ENCODE results near the gene ENPP5.
A peak's percentile ranks its signal among the peaks of the same experiment; 100 is the strongest.
"Not testable (repeated sequence)": the region's sequence is repeated elsewhere in the genome, so short reads cannot be mapped to it uniquely, and the experiment has no call there.

The ENPP5 gene

DNA sequence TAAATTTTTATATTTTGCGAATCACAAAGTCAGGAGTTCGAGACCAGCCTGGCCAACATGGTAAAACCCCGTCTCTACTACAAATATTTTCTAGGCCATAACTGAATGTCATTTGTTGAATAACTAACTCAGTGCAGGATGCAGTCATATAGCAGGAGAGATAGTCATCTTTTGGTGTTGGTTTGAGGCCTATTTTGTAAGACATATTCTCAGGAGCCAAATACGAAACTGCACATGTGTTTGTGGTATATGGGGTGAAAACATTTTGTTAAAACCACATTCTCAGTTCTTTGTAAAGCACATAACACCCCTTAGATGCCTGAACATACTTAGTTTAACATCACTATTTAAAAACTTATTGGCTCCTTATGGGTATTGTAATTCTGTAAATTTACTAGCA lies 4.7 kb upstream of the ENPP5 start:
- DNase-seq: no peak

- no peak for DNase-seq
These were observed 4.1 kb upstream of the ENPP5 start for GRCh38 chr6:46174904-46175303.

DNA sequence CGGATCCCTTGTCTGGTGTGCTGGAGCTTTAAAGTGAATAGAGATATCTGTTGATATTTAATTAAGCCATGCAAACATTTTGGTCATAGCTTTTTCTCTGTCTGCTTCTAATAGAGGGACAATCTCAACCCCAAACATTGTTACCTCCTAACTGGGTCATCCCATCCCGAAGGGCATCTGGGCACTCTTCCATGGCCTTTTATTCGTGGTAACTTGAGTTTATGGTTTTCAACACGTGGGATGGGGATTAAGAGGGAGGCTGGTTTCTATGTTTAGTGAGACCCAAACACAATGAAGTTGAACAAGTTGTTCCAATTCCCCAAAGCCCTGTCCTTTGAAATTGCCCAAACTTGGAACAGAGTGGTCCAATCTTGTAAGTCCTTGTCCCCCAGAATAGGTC lies 1.4 kb upstream of the ENPP5 start:
- DNase-seq: no peak

GRCh38 chr6:46160102-46160501 lies 10.7 kb downstream of the ENPP5 start:
- DNase-seq: no peak

- DNase-seq: no peak
These were observed 11.6 kb downstream of the ENPP5 start for GRCh38 chr6:46159229-46159628.

DNA sequence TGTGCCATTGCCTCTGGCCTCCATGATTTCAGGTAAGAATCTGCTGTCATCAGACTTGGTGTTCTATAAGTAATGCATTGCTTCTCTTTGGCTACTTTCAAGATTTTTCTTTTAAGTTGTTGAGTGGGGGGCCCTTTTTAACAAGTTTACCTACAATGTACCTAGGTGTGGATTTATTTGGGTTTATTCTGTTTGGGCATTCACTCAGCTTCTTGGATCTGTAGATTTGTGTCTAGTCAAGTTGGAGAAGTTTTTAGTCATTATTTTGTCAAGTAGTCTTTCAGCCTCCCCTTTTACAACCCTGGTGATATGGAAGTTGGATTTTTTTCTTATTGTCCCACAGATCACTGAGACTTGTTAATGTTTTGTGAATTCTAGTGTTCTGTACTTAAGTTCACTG lies 14.1 kb downstream of the ENPP5 start:
- no peak for DNase-seq

- not testable (repeated sequence) for DNase-seq
These were observed 21.7 kb downstream of the ENPP5 start for GRCh38 chr6:46149066-46149465.

DNA sequence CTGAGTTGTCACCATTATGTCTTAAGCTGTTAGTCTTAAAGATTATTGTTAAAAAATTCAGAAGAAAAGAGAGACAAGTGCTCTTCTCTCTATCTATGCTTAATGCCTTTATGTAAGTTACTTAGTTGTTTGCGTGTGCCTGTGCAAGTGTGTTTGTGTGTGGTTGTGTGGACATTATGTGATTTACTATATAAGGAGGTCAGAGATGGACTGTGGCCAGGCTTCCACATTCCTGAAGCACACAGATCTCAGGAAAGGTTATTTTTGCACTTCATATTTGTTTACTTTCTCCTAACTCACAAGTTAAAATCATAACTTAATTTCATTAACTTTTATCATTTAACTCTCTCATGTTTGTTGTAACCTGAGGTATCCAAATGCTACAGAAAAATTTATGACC lies 26.5 kb downstream of the ENPP5 start:
- DNase-seq: no peak

DNA sequence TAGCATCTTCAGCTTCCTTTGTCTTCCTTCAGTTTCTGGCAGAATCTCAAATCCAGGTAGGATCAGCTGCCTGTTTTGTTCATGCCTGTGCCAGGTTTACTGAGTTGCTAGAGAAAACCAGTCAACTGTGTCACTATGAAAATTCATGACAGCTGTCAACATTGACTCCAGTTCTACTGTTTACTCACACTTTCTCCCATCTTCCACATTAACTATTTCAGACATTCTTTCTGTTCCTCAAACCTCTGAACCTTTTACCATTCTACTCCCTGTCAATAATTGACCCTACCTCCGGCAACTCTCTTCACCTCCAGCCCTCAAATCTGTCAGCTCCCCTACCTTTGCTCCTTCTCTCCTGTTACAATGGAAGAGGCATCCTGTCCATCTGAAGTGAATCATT lies 32.5 kb downstream of the ENPP5 start:
- DNase-seq: no peak

- no peak for DNase-seq
These were observed 33.4 kb downstream of the ENPP5 start for GRCh38 chr6:46137387-46137786.

DNA sequence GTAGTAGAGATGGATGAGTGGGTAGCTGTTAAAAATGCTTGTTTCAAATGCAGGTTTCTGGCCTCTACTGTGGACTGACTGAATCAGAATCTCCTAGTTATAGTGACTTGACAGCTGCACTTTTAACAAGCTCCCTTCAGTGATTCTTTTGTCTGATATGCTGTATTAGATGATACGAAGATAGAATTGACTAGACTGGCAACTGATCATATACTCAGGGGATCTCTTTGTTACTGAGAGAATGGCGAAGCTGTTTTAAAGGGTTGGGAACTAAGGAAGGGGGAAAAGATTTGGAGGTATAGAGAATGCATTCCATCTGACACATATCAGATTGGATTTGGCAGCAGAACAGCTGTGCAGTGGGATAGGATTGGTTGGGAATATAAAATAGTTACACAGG lies 33.9 kb downstream of the ENPP5 start:
- no peak for DNase-seq

DNA sequence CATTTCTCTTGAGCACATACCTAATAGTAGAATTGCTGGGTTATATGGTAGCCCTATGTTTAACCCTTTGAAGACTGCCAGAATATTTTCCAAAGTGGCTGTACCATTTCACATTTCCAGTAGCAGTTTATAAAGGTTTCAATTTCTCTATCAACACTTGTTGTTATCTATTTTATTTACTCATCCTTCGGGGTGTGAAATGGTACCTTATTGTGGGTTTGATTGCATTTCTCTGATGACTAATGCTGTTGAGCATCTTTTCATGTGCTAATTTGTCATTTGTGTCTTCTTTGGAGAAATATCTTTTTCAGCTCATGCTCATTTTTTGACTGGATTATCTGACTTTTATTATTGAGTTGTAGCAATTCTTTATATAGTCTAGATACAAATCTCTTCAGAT lies 35.6 kb downstream of the ENPP5 start:
- no peak for DNase-seq

DNA sequence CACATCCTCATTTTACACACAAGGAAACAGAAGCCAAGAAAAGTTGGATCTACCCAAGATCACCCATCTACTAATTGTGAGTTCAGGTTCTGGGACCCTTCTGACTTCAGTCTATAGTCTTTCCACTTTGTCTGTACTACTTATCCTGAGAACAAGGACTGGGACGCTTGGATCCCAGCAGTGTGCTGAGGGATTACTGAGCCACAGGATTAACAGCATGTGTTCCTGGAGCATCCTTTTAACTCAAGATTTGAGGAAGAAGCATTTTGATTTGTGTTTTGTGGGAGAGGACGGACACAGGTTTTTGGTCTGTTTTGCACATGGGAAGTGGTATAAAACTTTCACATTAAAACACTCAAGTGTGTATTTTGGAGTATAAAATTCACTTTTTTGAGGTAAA lies 36.6 kb downstream of the ENPP5 start:
- no peak for DNase-seq

GRCh38 chr6:46131291-46131690 lies 39.5 kb downstream of the ENPP5 start:
- not testable (repeated sequence) for DNase-seq

DNA sequence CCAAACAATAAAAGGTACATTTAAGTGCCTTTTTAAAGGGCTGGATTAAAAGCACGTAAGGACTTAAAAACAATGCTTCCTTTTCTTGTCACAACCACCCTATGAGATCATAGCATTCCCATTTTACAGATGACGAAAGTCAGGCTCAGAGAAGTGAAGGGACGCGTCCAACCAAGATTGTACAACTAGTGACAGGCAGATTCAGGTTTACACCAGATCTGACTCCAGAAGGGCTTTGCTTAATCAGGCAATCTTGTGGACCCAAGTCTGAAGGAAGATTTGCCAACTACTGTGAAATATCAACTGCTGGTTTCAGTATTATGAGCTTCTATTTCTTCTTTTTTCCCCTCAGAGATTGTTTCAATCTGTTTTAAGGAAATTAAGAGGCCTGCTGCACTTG lies 40.1 kb downstream of the ENPP5 start:
- DNase-seq: peak in 1 of 56 donors; percentile 12

GRCh38 chr6:46129629-46130511 lies 40.9 kb downstream of the ENPP5 start, which contains the start of gene ENPP4:
TSS of gene ENPP4 (plus strand) at chr6:46129989. CDS start at chr6:46139584, 9,595 bp downstream.
- peak in 55 of 56 donors; percentile 53 to 96 (median 85) for DNase-seq

GRCh38 chr6:46129291-46129628 lies 41.5 kb downstream of the ENPP5 start:
- no peak for DNase-seq

DNA sequence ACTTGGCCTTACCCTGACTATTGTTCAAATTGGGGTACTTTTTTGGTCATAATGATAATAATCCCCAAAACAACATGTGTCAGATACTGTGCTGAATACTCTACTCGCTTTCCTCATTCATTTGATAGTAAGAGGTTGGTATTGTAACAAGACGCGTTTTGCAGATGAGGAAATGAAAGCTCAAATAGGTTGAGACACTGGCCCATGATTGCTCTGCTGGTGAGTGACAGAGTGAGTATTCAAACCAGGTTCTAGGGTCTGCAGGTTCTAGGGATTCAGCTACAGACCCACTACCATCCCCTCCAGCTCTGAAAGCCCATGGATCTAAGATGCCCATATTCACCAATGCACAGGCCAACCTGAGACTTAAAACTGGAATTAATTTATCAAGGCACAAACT lies 42.3 kb downstream of the ENPP5 start:
- no peak for DNase-seq

GRCh38 chr6:46119679-46120078 lies 51.1 kb downstream of the ENPP5 start:
- DNase-seq: not testable (repeated sequence)

- no peak for DNase-seq
These were observed 51.9 kb downstream of the ENPP5 start for GRCh38 chr6:46118836-46119235.

GRCh38 chr6:46118157-46118556 lies 52.6 kb downstream of the ENPP5 start:
- DNase-seq: no peak

- DNase-seq: no peak
These were observed 54.5 kb downstream of the ENPP5 start for GRCh38 chr6:46116289-46116688.

GRCh38 chr6:46115634-46116033 lies 55.1 kb downstream of the ENPP5 start:
- no peak for DNase-seq

GRCh38 chr6:46113370-46113769 lies 57.4 kb downstream of the ENPP5 start:
- no peak for DNase-seq

All from amygdala (tissue), 56 donors.